ENCODE data around the gene RASAL3.
"Not testable (repeated sequence)": the region's sequence is repeated elsewhere in the genome, so short reads cannot be mapped to it uniquely, and the experiment has no call there.

The RASAL3 gene

GRCh38 chr19:15418579-15419412 lies 45.5 kb downstream of the RASAL3 start, which contains the start of gene AKAP8L:
TSS of gene AKAP8L (minus strand) at chr19:15418988. CDS start at chr19:15418923, 65 bp downstream.
- peak; percentile 99 for DNase-seq

GRCh38 chr19:15418231-15418578 lies 46.1 kb downstream of the RASAL3 start:
- no peak for DNase-seq

GRCh38 chr19:15417699-15418098 lies 46.6 kb downstream of the RASAL3 start:
- DNase-seq: no peak

- DNase-seq: no peak
These were observed 51.5 kb downstream of the RASAL3 start for GRCh38 chr19:15412832-15413231.

- DNase-seq: not testable (repeated sequence)
These were observed 53.0 kb downstream of the RASAL3 start for GRCh38 chr19:15411351-15411750.

GRCh38 chr19:15404780-15405211 lies 59.5 kb downstream of the RASAL3 start:
- no peak for DNase-seq

- DNase-seq: no peak
These were observed 60.1 kb downstream of the RASAL3 start for GRCh38 chr19:15404097-15404779.

GRCh38 chr19:15403151-15403531 lies 61.2 kb downstream of the RASAL3 start:
- DNase-seq: no peak

- DNase-seq: no peak
These were observed 61.8 kb downstream of the RASAL3 start for GRCh38 chr19:15402411-15403150.

Measured in activated naive CD4-positive, alpha-beta T cell treated with anti-CD3 and anti-CD28 coated beads, Interleukin-2, amount 50 U/mL, for 16 hours (primary cell).